HepG2 (cell line): Measurements from ENCODE around the gene TRDMT1. TPM values are rescaled to one million over a fixed set of nuclear protein-coding genes. Genes with fewer than 3 reads are reported as not detected.

Experiments
- RBM22 ChIP-seq: fragments of 200-400 bp; formaldehyde crosslinking; optimal IDR thresholded peaks from 2 replicates; pipeline ENCODE3; 2017; ENCODE audit warnings: mild to moderate bottlenecking, low read length, moderate library complexity
- ZNF382 ChIP-seq: sonication (generic); formaldehyde crosslinking; IDR thresholded peaks from 2 replicates; pipeline ENCODE4 v1.5.0; 2020; ENCODE audit warnings: missing genetic modification reagents, mild to moderate bottlenecking, borderline replicate concordance
- ZSCAN20 ChIP-seq: sonication (generic); formaldehyde crosslinking; IDR thresholded peaks from 2 replicates; pipeline ENCODE4 v1.4.0; 2020; ENCODE audit warnings: missing genetic modification reagents, mild to moderate bottlenecking, borderline replicate concordance
- ZZZ3 ChIP-seq: sonication (generic); formaldehyde crosslinking; IDR thresholded peaks from 2 replicates; pipeline ENCODE4 v1.4.0; 2020; ENCODE audit warnings: missing genetic modification reagents, mild to moderate bottlenecking, borderline replicate concordance
- polyA plus RNA-seq, 8 experiments: library from polyadenylated mRNA; depleted of rRNA in 3 of 8; stranded (reverse) in 7 of 8; unstranded in 1 of 8; fragments of >200 nt; fragmentation: Illumina TruSeq in 4 of 8; extraction: Trizol in 4 of 8; gene quantifications; 2 replicates each; pipeline versions ENCODE4 v1.2.1 to v1.2.3, GENCODE V29; 2011 to 2016; ENCODE audit warnings: low read depth in 4 of 8, missing spikeins in 1 of 8, mixed read lengths in 1 of 8; ENCODE audit not compliant: insufficient read depth in 1 of 8
- total RNA-seq, 5 experiments: library from RNA; depleted of rRNA; stranded (reverse); fragments of >200 nt; fragmentation: Illumina TruSeq; extraction: Trizol; gene quantifications; 2 replicates each; pipeline ENCODE4 v1.2.3, GENCODE V29; 2016; ENCODE audit warnings: low read depth in 1 of 5
- TF ChIP-seq, protein P1 (sequence below): IDR thresholded peaks from 2 replicates; pipeline ENCODE4 v1.6.1; 2012; ENCODE audit warnings: low read length, improper control_type of control experiment
- TF ChIP-seq, protein P2 (sequence below): sonication (generic); formaldehyde crosslinking; IDR thresholded peaks from 2 replicates; pipeline ENCODE4 v1.4.0; 2020; ENCODE audit warnings: missing genetic modification reagents

TRDMT1 gene
- total and polyA plus RNA-seq, 2 of the 13 experiments (the other 11 are each of a cell fraction or from before 2014, with no cell fraction given): 2.0 to 3.0 TPM

DNA sequence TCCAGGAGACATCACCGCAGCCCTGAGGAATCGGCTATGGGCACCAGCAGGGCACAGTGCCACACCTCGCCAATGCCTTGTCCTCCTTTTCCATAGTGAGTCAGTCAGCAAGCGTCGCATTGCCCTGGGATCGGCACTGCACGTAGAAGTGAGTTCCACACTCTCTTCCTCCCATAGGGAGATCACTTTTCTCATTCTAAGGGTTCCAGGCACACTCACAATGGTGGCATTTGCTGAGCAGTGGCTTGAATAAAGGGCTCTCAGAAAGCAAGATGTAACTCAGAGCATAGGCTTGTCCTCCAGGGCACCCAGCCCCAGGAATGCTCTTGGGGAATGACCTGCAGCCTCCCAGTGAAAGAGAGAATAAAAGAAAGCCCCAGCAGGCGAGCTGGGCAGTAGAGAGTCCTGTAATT is 25.4 kb upstream of the TRDMT1 start (continued):
- TF ChIP-seq, protein P1, sequence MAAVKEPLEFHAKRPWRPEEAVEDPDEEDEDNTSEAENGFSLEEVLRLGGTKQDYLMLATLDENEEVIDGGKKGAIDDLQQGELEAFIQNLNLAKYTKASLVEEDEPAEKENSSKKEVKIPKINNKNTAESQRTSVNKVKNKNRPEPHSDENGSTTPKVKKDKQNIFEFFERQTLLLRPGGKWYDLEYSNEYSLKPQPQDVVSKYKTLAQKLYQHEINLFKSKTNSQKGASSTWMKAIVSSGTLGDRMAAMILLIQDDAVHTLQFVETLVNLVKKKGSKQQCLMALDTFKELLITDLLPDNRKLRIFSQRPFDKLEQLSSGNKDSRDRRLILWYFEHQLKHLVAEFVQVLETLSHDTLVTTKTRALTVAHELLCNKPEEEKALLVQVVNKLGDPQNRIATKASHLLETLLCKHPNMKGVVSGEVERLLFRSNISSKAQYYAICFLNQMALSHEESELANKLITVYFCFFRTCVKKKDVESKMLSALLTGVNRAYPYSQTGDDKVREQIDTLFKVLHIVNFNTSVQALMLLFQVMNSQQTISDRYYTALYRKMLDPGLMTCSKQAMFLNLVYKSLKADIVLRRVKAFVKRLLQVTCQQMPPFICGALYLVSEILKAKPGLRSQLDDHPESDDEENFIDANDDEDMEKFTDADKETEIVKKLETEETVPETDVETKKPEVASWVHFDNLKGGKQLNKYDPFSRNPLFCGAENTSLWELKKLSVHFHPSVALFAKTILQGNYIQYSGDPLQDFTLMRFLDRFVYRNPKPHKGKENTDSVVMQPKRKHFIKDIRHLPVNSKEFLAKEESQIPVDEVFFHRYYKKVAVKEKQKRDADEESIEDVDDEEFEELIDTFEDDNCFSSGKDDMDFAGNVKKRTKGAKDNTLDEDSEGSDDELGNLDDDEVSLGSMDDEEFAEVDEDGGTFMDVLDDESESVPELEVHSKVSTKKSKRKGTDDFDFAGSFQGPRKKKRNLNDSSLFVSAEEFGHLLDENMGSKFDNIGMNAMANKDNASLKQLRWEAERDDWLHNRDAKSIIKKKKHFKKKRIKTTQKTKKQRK: no peak
- TF ChIP-seq RBM22 (no peak), ZNF382 (CRISPR knock-in tag) (no peak), ZZZ3 (CRISPR knock-in tag) (no peak), ZSCAN20 (CRISPR knock-in tag) (no peak)
- TF ChIP-seq, protein P2, sequence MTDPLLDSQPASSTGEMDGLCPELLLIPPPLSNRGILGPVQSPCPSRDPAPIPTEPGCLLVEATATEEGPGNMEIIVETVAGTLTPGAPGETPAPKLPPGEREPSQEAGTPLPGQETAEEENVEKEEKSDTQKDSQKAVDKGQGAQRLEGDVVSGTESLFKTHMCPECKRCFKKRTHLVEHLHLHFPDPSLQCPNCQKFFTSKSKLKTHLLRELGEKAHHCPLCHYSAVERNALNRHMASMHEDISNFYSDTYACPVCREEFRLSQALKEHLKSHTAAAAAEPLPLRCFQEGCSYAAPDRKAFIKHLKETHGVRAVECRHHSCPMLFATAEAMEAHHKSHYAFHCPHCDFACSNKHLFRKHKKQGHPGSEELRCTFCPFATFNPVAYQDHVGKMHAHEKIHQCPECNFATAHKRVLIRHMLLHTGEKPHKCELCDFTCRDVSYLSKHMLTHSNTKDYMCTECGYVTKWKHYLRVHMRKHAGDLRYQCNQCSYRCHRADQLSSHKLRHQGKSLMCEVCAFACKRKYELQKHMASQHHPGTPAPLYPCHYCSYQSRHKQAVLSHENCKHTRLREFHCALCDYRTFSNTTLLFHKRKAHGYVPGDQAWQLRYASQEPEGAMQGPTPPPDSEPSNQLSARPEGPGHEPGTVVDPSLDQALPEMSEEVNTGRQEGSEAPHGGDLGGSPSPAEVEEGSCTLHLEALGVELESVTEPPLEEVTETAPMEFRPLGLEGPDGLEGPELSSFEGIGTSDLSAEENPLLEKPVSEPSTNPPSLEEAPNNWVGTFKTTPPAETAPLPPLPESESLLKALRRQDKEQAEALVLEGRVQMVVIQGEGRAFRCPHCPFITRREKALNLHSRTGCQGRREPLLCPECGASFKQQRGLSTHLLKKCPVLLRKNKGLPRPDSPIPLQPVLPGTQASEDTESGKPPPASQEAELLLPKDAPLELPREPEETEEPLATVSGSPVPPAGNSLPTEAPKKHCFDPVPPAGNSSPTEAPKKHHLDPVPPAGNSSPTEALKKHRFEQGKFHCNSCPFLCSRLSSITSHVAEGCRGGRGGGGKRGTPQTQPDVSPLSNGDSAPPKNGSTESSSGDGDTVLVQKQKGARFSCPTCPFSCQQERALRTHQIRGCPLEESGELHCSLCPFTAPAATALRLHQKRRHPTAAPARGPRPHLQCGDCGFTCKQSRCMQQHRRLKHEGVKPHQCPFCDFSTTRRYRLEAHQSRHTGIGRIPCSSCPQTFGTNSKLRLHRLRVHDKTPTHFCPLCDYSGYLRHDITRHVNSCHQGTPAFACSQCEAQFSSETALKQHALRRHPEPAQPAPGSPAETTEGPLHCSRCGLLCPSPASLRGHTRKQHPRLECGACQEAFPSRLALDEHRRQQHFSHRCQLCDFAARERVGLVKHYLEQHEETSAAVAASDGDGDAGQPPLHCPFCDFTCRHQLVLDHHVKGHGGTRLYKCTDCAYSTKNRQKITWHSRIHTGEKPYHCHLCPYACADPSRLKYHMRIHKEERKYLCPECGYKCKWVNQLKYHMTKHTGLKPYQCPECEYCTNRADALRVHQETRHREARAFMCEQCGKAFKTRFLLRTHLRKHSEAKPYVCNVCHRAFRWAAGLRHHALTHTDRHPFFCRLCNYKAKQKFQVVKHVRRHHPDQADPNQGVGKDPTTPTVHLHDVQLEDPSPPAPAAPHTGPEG (CRISPR knock-in tag): no peak
- TF ChIP-seq, all 625 proteins: peak for 0
